Activated CD4-positive, alpha-beta T cell treated with anti-CD3 and anti-CD28 coated beads, Interleukin-2, amount 50 U/mL, for 24 hours (primary cell): Measurements from ENCODE around the gene KDM5A.

ENCODE experiments used
- DNase-seq, 2 donors: peaks; one replicate each; pipeline ENCODE4 v3.0.0-alpha.2; 2020; ENCODE audit warnings: low read depth in 1 of 2, low spot score in 1 of 2

The KDM5A gene

GRCh38 chr12:275812-276211, 113.3 kb downstream of the KDM5A start:
- no peak for DNase-seq

- no peak for DNase-seq
Measured at GRCh38 chr12:273382-273781, 115.7 kb downstream of the KDM5A start.

- no peak for DNase-seq
Measured at GRCh38 chr12:272942-273341, 116.2 kb downstream of the KDM5A start.

- DNase-seq: no peak
Measured at GRCh38 chr12:271161-271560, 118.0 kb downstream of the KDM5A start.

DNA sequence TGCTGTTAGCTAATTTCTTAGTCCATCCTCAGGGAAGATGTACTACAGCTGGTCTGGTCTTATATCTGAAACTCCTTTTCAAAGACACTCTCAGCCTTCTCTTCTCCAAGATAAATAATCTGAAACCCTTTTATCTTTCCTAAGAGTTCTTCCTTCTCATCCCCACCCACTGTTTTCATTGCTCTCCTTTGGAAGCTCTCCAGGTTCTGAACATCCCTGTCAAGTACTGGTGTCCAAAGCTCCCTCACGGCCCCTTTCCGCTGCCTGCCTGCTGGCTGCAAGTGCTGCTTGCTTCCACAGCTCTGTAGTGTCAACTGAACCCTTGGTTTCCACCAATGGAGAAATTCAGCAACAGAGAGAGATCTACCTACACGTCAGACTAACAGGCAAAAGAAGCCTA, 119.9 kb downstream of the KDM5A start:
- no peak for DNase-seq

- DNase-seq: no peak
Measured at GRCh38 chr12:268483-268840, 120.7 kb downstream of the KDM5A start.

DNA sequence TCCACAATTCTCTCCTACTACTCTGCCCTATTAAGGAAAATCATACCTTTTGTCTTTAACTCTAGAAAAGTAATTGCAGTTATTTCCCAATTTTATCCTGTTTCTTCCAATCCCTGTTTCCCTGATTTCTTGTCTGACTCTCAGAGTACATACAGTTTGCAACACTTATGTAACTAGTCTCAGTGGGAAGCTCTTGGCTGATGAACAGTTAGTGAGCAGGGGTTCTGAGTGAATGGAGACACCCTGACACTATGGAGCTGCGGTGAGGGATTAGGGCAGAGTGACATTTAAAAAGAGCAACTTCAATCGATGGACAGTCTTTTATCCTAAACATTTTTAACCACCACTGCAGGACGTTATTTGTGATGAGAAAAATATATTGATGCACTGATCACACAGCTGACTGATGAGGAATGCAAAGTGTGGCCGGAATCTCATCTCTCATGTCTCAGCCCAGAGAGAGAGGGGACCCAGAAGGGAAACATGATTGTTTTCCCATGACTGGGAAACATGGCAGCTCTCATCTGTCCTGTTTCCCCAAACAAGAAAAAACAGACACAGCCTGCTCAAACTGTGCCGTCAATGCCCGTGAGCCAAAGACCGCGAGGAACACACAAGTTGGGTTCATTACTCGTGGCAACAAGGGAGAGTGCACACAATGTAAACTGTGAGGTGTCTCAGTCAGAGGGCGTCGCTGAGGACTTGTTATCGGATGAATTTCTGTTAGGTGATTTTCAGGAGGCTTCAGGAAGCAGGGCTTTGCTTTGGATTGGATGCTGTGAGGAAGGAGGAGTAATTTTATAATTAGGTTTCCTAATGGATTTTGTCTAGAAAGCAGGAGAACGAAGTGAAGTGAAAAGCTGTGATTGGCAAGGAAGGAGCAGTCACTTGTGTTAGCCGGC, 121.3 kb downstream of the KDM5A start:
- no peak for DNase-seq

- no peak for DNase-seq
Measured at GRCh38 chr12:265096-265495, 124.0 kb downstream of the KDM5A start.

GRCh38 chr12:264269-264668, 124.9 kb downstream of the KDM5A start:
- no peak for DNase-seq

DNA sequence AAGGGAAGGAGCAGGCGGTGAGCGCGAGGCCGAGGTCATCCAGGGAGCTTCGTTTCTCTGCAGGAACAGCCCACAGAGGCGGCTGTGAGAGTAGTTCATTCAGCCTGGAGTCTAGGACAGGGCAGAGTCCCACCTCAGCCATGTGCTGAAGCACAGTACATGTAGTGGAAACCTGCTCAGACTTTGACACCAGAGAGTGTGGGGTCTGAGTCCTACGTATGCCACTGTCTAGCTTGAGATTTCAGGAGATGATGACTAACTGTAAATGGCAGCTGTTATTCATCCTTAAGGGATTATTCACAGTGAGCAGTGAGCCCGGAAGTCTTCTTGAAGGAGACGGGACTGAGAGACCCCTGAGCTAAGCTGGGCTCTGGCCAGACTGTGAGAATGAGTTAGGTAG, 125.5 kb downstream of the KDM5A start:
- no peak for DNase-seq

DNA sequence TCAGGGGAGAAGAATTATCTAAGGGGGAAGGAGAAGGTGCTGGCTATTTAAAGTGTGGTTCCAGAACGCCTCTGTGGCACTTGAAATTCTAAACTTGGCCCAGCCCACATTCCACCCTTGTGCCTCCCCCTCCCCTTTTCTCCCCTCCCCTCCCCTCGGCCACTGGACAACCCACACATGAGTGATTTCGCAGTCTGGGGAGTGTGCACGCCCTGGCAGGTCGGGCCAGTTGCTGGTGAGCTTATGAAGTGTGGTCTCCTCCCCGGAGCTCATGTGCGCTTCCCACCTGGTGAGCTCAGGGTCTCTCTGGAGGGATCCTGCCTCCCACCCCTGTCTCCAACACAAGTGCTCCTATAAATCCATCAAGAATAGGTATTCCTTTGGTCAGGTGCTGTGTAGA, 126.3 kb downstream of the KDM5A start, which contains the start of gene SLC6A13:
TSS of gene SLC6A13 (minus strand) at position 20 of the 400 bp plus-strand sequence. CDS start 2,784 bp downstream, outside the sequence.
- no peak for DNase-seq

GRCh38 chr12:262113-262512, 127.0 kb downstream of the KDM5A start:
- DNase-seq: no peak

GRCh38 chr12:257521-258321, 131.4 kb downstream of the KDM5A start:
- DNase-seq: no peak

GRCh38 chr12:256958-257357, 132.2 kb downstream of the KDM5A start:
- no peak for DNase-seq

DNA sequence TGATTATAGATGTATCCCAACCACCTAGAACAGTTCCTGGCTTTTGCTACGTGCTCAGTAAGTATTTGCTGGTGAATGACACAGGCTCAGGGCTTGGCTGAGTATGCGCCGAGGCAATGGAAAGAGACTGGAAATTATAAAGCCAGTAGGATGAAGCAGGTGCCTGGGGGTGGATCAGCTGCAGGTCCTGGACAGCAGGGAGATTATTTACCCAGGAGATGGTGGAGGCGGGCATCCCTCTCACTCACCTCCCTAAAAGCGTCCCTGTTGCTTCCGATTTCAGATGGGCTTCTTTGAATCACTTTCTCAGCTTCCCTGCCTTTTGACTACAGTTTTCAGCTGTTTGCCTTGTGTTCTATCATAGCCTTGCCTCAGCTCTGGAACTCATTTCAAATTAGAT, 132.9 kb downstream of the KDM5A start:
- no peak for DNase-seq

- no peak for DNase-seq
Measured at GRCh38 chr12:254912-255311, 134.2 kb downstream of the KDM5A start.

- DNase-seq: no peak
Measured at GRCh38 chr12:254039-254438, 135.1 kb downstream of the KDM5A start.

- DNase-seq: no peak
Measured at GRCh38 chr12:253116-253831, 135.8 kb downstream of the KDM5A start.

DNA sequence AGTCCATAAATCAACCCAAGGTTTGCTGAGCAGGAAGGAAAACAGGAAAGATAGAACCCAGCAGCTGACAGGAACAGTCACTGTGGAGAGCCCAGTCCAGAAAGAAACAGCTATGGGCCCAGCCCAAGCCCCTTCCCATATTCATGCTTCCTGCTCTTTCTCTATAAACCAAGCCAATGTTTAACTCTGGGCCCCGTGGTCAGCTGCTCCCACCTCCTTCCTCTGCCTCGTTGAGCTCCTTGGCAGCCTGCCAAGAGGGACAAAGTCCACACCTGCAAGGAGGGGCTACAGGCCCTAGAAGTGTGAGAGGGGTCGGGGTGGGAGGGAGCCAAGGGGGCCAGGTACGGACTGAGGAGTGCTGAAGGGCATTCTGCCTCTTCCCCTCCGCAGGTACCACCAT, 136.5 kb downstream of the KDM5A start:
- no peak for DNase-seq

GRCh38 chr12:247271-247670, 141.8 kb downstream of the KDM5A start:
- no peak for DNase-seq

DNA sequence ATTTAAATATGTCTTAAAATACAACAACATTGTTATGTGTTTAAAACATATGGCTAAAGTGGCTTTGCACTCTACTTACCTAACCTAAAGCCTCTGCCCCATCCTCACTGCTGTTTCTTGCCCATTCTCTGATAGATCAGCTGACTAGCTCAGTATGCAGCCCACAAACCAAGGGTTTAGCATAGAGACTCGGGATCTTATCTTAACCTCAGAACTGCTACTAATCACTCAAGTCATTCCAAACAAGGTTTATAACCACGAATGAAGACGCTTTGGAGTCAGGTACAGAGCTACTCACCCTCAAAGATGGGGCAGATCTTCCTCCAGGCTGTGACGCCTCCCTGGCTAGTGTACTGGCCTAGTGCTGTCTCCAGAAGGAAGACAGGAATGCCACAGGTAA, 145.7 kb downstream of the KDM5A start:
- DNase-seq: no peak

- no peak for DNase-seq
Measured at GRCh38 chr12:242496-242895, 146.6 kb downstream of the KDM5A start.
